GM13977 (cell line): ENCODE results near the gene TYK2.
"Not testable (repeated sequence)": the region's sequence is repeated elsewhere in the genome, so short reads cannot be mapped to it uniquely, and the experiment has no call there.

ENCODE experiments used
- DNase-seq: peaks from one replicate; pipeline ENCODE4 v3.0.0; 2012; ENCODE audit warnings: low spot score
- CTCF ChIP-seq: IDR thresholded peaks from 2 replicates; pipeline ENCODE4 v1.5.1; 2012; ENCODE audit warnings: mild to moderate bottlenecking, control low read depth; ENCODE audit not compliant: insufficient read depth; ENCODE audit errors: extremely low read depth, missing control alignments
- in situ Hi-C: fragments of 300-500 bp; cut with MboI; formaldehyde crosslinking; loops from one replicate; pipeline ENCODE4 v1.12.0; 2022; ENCODE audit warnings: low sequenced_read_pairs, low pct_unique_long_range_greater_than_20kb, mixed read lengths, inconsistent platforms; ENCODE audit not compliant: unreplicated experiment

TYK2 gene

DNA sequence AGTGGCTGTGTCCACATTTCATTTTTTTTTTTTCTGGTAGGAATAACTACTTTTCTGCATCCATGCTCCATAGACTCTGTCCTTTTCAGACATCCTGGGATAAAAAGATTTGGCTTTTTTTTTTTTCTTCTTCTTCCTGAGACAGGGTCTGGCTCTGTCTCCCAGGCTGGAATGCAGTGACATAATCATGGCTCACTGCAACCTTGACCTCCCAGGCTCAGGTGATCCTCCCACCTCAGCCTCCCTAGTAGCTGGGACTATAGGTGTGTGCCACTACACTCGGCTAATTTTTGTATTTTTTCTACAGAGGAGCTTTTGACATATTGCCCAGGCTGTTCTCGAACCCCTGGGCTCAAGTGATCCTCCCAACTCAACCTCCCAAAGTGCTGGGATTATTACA, 36.9 kb downstream of the TYK2 start:
- no peak for TF ChIP-seq CTCF
- in situ Hi-C loops: no loop called here
- no peak for DNase-seq

GRCh38 chr19:10339977-10340376, 40.4 kb downstream of the TYK2 start:
- TF ChIP-seq CTCF: no peak
- DNase-seq: no peak
- in situ Hi-C loops: no loop called here

DNA sequence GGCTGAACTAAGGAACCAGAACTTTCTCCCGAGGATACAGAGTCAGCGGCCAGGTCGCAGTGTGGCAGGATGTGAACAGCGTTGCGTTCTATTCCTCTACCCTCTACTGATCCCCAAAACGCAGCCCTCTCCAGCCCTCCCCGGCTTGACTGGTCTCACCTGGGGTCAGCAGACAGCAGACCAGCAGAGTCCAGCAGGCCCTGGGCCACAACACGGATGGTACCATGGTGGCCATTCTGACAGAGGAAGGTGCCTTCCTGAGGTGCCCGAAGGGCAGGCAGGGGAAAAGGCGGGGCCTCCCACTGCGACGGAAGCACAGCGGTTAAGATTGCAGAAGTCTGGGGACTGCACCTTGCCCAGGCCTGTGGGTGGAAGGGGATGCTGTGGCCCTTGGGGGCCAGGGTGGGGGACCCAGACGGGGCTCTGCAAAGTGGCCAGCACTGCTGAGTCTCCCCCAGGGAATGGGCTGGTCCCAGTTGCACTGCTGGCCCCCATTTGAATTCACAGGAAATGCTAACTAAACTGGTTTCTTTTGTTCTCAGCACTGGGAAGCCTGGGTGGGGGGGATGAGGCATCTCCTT, 40.9 kb downstream of the TYK2 start, which contains the start of gene ICAM3:
TSS of gene ICAM3 (minus strand) at position 245 of the 581 bp plus-strand sequence. CDS start at position 235, 10 bp downstream.
- TF ChIP-seq CTCF: no peak
- in situ Hi-C loops: no loop called here
- peak; percentile 68 for DNase-seq

DNA sequence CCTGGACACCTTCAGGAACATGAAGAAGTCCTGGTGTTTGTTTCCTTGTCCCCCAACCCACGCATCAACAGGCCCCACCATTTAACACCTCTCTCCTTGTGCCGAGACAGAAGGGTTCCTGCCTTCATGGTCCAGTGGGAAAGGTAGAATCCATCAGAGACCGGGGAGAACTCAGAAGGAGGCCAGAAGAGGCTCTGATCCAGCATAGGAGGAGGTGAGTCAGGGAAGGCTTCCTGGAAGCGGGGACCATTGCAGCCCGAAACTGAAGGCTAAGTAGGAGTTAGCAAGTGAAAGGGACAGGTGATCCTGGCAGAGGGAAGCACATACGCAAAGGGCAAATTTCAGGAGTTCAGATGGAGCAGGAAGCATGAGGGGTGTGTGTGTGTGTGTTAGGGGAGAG, 41.4 kb downstream of the TYK2 start:
- no peak for TF ChIP-seq CTCF
- DNase-seq: no peak
- in situ Hi-C loops: no loop called here

DNA sequence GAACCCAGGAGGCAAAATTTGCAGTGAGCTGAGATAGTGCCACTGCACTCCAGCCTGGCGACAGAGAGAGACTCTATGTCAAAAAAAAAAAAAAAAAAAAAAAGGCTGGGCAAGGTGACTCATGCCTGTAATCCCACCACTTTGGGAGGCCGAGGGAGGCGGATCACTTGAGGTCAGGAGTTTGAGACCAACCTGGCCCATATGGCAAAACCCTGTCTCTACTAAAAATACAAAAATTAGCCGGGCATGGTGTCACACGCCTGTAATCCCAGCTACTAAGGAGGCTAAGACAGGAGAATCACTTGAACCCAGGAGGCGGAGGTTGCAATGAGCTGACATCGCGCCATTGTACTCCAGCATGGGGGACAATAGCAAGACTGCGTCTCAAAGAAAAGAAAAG, 43.6 kb downstream of the TYK2 start:
- in situ Hi-C loops, DNase-seq: not testable (repeated sequence)

DNA sequence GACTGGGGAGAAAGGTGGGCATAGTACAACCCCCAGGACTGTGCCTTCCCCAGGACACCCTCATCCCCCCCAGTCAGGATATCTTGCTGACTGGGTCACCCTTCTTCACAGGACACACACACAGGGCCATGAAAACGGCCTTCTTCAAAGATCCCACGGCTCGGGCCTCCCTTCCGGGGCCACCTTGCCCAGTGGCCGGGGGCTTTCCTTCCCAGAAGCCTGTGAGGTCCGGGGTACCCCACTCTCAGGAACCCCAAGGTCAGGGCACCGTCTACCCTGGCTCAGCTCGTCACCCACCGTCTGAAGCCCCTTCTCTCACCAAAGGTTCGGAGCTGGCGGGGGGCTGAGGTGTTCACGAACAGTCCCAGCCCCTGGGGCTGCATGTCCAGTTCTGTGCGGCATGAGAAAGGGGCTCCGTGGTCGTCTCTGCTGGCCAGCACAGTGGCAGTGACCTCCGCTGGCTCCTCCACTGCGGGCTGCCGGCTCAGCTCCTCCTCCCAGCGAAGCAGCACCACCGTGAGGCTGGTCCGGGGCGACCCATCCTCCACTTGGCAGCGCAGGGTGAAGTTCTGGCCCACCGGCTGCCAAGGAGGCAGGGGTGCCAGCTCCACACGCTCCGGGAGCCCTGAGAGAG, 44.9 kb downstream of the TYK2 start:
- no peak for DNase-seq
- TF ChIP-seq CTCF: no peak
- in situ Hi-C loops: no loop called here

- no peak for TF ChIP-seq CTCF
- in situ Hi-C loops: no loop called here
- no peak for DNase-seq
Observed at GRCh38 chr19:10334588-10335351, 45.6 kb downstream of the TYK2 start.
